ENCODE measurements around the gene GAD1. TPM values are rescaled to one million over a fixed set of nuclear protein-coding genes. Genes with fewer than 3 reads are reported as not detected.

GAD1 gene
- total and polyA plus RNA-seq, 10 of the 15 experiments (the other 5 are each of a cell fraction or from before 2014, with no cell fraction given): 0.04 to 3.4 (median 0.42) TPM

DNA sequence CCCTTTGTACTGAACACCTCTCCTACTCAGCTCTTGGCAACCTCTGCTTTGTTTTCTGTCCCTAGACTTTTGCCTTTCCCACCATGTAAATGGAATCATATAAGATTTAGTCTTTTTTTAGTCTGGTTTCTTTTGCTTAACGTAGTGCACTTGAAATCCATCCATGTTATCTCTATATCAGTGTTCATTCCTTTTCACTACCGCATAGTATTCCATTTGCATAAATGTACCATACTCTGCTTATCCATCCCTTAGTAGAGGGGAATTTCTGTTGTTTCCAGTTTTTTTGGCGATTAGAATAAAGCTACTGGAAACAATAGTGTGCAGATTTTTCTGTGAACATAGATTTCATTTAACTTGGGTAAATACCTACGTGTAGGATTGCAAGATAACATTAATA is 46.4 kb downstream of the GAD1 start:
- Histone ChIP-seq H3K27me3 (replicated peaks in 1 of 2; ENCODE audit: control insufficient read depth in 2 of 2, insufficient read depth in 2 of 2, low read length in 1 of 2) (no peaks in the 10 kb centered on the region), H4K20me1 (ENCODE audit: control insufficient read depth, insufficient read depth) (no peaks in the 10 kb centered on the region), H3K9ac (ENCODE audit: control insufficient read depth, insufficient read depth, low read length) (no peak overlapping the region), H3K36me3 (ENCODE audit: control insufficient read depth in 2 of 2, insufficient read depth in 2 of 2, low read length in 1 of 2) (no peaks in the 10 kb centered on the region), H3K27ac (ENCODE audit: control insufficient read depth, insufficient read depth) (no peak overlapping the region), H2AFZ (ENCODE audit: control insufficient read depth, low read depth, low read length) (no peak overlapping the region), H3K4me1 (ENCODE audit: control insufficient read depth, insufficient read depth, low read length) (no peaks in the 10 kb centered on the region), H3K79me2 (ENCODE audit: control insufficient read depth, insufficient read depth, low read length) (no peaks in the 10 kb centered on the region), H3K4me2 (ENCODE audit: control insufficient read depth, insufficient read depth) (no peak overlapping the region), H3K9me3 (replicated peaks; ENCODE audit: control insufficient read depth, insufficient read depth, low read length) (no peaks in the 10 kb centered on the region), H3K4me3 (no peak overlapping the region)
- DNase-seq (ENCODE audit: low read depth, low spot score) (no peak), ATAC-seq (no peak), FAIRE-seq (no peak)
- WGBS (ENCODE audit: insufficient coverage, insufficient replicate concordance, low lambda C conversion rate, missing lambda C conversion rate): 33% methylated on average over 4 of the region's 4 CpGs
- ChIA-PET SMC1A (ENCODE audit: uncharacterized antibody, unreplicated experiment) (no interaction called here), RAD21 (ENCODE audit: unreplicated experiment) (no interaction called here), POLR2A (no interaction called here), CTCF (interaction anchor here (3.3 kb wide), 1 partner anchor 10 kb away, joined by 21 read pairs; no protein-coding TSS in a partner anchor)
- TF ChIP-seq ZZZ3 (IDR thresholded peaks at IDR 0.05; ENCODE audit: control insufficient read depth, insufficient read length, low read depth) (no peak), FOXK2 (IDR thresholded peaks at IDR 0.05) (no peak), GATAD2B (conservative IDR thresholded peaks at IDR 0.05; ENCODE audit: low read depth) (no peak), ELK1 (IDR thresholded peaks at IDR 0.05; ENCODE audit: low read depth, low read length) (no peak), PAX5 (IDR thresholded peaks at IDR 0.05; ENCODE audit: borderline replicate concordance, low read depth, low read length) (no peak), ZNF384 (IDR thresholded peaks at IDR 0.05; ENCODE audit: borderline replicate concordance, low read depth, low read length) (no peak), CREM (IDR thresholded peaks at IDR 0.05; ENCODE audit: low read depth) (no peak), SREBF1 (IDR thresholded peaks at IDR 0.05; ENCODE audit: low read length) (no peak), KAT2A (conservative IDR thresholded peaks at IDR 0.05; ENCODE audit: control insufficient read depth, low read depth, low read length) (no peak), CEBPB (IDR thresholded peaks at IDR 0.05; ENCODE audit: borderline replicate concordance in 1 of 2, low read depth in 2 of 2, low read length in 2 of 2) (no peak), ZNF592 (IDR thresholded peaks at IDR 0.05) (no peak), POLR2A (IDR thresholded peaks at IDR 0.05; ENCODE audit: low read depth, low read length) (no peak), WRNIP1 (IDR thresholded peaks at IDR 0.05; ENCODE audit: borderline replicate concordance, low read depth, low read length) (no peak), RCOR1 (conservative IDR thresholded peaks at IDR 0.05; ENCODE audit: low read depth, low read length) (no peak), E4F1 (IDR thresholded peaks at IDR 0.05; ENCODE audit: borderline replicate concordance, partially characterized antibody) (no peak)
- intact Hi-C loops (cut with micrococcal nuclease; ENCODE audit: unreplicated experiment): no loop called here
- BruUV-seq (replicated peaks): no TSS peak
- in situ Hi-C loops (cut with MboI): no loop called here
